ENCODE results near the gene SMYD1.

SMYD1 gene

GRCh38 chr2:88116669-88117432 lies 49.2 kb downstream of the SMYD1 start:
- no peak for DNase-seq (ENCODE audit: low read depth)
- TF ChIP-seq, protein P1, sequence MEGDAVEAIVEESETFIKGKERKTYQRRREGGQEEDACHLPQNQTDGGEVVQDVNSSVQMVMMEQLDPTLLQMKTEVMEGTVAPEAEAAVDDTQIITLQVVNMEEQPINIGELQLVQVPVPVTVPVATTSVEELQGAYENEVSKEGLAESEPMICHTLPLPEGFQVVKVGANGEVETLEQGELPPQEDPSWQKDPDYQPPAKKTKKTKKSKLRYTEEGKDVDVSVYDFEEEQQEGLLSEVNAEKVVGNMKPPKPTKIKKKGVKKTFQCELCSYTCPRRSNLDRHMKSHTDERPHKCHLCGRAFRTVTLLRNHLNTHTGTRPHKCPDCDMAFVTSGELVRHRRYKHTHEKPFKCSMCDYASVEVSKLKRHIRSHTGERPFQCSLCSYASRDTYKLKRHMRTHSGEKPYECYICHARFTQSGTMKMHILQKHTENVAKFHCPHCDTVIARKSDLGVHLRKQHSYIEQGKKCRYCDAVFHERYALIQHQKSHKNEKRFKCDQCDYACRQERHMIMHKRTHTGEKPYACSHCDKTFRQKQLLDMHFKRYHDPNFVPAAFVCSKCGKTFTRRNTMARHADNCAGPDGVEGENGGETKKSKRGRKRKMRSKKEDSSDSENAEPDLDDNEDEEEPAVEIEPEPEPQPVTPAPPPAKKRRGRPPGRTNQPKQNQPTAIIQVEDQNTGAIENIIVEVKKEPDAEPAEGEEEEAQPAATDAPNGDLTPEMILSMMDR (conservative IDR thresholded peaks at IDR 0.05; ENCODE audit: low read depth, low read length): no peak
- H3K4me3 ChIP-seq (ENCODE audit: low read depth, low read length): no peak overlapping the region

DNA sequence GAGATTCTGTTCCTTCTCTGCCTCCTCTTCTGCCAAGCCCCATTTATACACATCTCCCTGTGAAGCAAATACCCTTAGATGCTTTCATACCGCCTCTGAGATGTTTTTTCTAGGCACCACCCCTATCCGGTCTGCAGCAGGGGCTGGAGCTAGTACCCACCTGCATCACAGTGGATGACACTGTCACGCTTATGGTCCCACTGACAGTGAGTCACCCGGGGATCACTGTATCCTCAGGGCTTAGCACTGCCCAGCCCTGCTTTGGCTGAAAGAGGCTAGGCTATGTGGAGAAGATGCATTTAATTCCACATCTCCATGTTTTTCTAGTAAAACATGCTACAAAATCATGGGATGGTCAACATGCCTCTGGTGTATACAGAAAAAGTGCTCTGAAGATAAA lies 50.3 kb downstream of the SMYD1 start:
- TF ChIP-seq, protein P1 (conservative IDR thresholded peaks at IDR 0.05; ENCODE audit: low read depth, low read length): no peak
- no peak for DNase-seq (ENCODE audit: low read depth)

GRCh38 chr2:88121678-88122077 lies 54.1 kb downstream of the SMYD1 start:
- TF ChIP-seq, protein P1 (conservative IDR thresholded peaks at IDR 0.05; ENCODE audit: low read depth, low read length): no peak
- no peak for DNase-seq (ENCODE audit: low read depth)

More for the DNA sequence above, 50.3 kb downstream of the SMYD1 start:
- no peak overlapping the region for H3K4me3 ChIP-seq (ENCODE audit: low read depth, low read length)

DNA sequence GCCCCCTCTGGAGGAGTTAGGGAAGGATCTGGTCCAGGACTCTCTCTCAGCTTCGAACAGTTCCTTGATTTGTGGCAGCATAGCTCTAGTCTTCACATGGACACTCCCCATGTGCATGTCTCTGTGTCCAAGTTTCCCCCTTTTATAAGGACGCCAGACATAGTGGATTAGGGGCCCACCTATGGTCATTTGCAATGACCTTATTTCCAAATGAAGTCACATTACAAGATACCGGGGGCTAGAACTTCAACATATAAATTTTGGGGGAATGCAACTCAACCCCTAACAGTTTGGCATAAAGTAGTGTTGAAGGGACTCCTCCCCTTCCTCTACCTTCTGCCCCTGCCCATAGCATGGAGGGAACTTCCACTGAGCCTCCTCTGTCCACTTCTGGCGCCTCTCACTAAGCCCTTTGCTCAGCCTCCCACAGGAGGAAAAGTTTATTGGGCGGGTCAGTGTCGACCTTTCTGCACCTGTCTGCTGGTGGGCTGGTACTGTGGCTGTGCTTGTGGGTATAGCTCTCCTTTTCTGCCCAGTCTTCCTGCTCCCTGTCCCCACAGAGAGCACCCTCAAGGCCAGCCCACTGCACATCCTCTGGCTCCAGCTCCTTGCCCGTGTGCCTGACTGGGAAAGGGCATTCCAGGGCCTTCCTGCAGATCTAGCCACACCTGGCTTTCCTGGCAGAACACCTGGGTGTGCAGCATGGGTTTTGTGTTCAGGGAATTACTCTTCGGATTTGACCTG lies 54.7 kb downstream of the SMYD1 start:
- TF ChIP-seq, protein P1 (conservative IDR thresholded peaks at IDR 0.05; ENCODE audit: low read depth, low read length): no peak
- H3K4me3 ChIP-seq (ENCODE audit: low read depth, low read length): no peak overlapping the region
- no peak for DNase-seq (ENCODE audit: low read depth)

More at GRCh38 chr2:88121678-88122077, 54.1 kb downstream of the SMYD1 start:
- no peak overlapping the region for H3K4me3 ChIP-seq (ENCODE audit: low read depth, low read length)

GRCh38 chr2:88123164-88123974 lies 55.7 kb downstream of the SMYD1 start:
- H3K4me3 ChIP-seq (ENCODE audit: low read depth, low read length): no peak overlapping the region
- TF ChIP-seq, protein P1 (conservative IDR thresholded peaks at IDR 0.05; ENCODE audit: low read depth, low read length): no peak
- no peak for DNase-seq (ENCODE audit: low read depth)

GRCh38 chr2:88123975-88124917 lies 56.6 kb downstream of the SMYD1 start:
- DNase-seq (ENCODE audit: low read depth): no peak
- no peak overlapping the region for H3K4me3 ChIP-seq (ENCODE audit: low read depth, low read length)
- TF ChIP-seq, protein P1 (conservative IDR thresholded peaks at IDR 0.05; ENCODE audit: low read depth, low read length): no peak

All from choroid plexus epithelial cell (primary cell).